Hepatocyte (in vitro differentiated cells): Measurements from ENCODE around the gene PDE11A. TPM values are rescaled to one million over a fixed set of nuclear protein-coding genes. Genes with fewer than 3 reads are reported as not detected.

ENCODE experiments used
- DNase-seq: peaks from one replicate; pipeline ENCODE4 v3.0.0-alpha.2; 2016; ENCODE audit warnings: low spot score
- H2AFZ ChIP-seq: fragments of 200-600 bp; sonication (generic); 2 replicates; pipeline ENCODE4 v1.6.0; 2016; ENCODE audit warnings: antibody characterized with exemption, mild to moderate bottlenecking
- H3K27ac ChIP-seq: fragments of 200-600 bp; sonication (generic); 2 replicates; pipeline ENCODE4 v1.5.1; 2016; ENCODE audit warnings: mild to moderate bottlenecking
- H3K27me3 ChIP-seq: fragments of 200-600 bp; sonication (generic); 2 replicates; pipeline ENCODE4 v1.6.1; 2016
- H3K36me3 ChIP-seq: fragments of 200-600 bp; sonication (generic); replicated peaks from 2 replicates; pipeline ENCODE4 v1.5.1; 2016; ENCODE audit warnings: low read depth; ENCODE audit not compliant: insufficient read depth
- H3K4me1 ChIP-seq: fragments of 200-600 bp; sonication (generic); 2 replicates; pipeline ENCODE4 v1.5.1; 2016; ENCODE audit warnings: mild to moderate bottlenecking, moderate library complexity; ENCODE audit not compliant: insufficient read depth
- H3K4me2 ChIP-seq: fragments of 200-600 bp; sonication (generic); 2 replicates; pipeline ENCODE4 v1.6.0; 2016
- H3K4me3 ChIP-seq: fragments of 200-600 bp; sonication (generic); 2 replicates; pipeline ENCODE4 v1.5.1; 2016; ENCODE audit warnings: mild to moderate bottlenecking
- H3K79me2 ChIP-seq: fragments of 200-600 bp; sonication (generic); 2 replicates; pipeline ENCODE4 v1.6.0; 2017; ENCODE audit warnings: mild to moderate bottlenecking
- H3K9me2 ChIP-seq: fragments of 200-600 bp; sonication (generic); replicated peaks from 2 replicates; pipeline ENCODE4 v1.6.0; 2017; ENCODE audit warnings: mild to moderate bottlenecking; ENCODE audit not compliant: insufficient read depth
- H3K9me3 ChIP-seq: fragments of 200-600 bp; sonication (generic); 2 replicates; pipeline ENCODE4 v1.5.1; 2016; ENCODE audit warnings: low read depth, mild to moderate bottlenecking
- H4K20me1 ChIP-seq: fragments of 200-600 bp; sonication (generic); 2 replicates; pipeline ENCODE4 v1.6.0; 2016; ENCODE audit warnings: mild to moderate bottlenecking; ENCODE audit not compliant: insufficient read depth, poor library complexity, severe bottlenecking
- EZH2 ChIP-seq: fragments of 200-600 bp; sonication (generic); IDR thresholded peaks from 2 replicates; pipeline ENCODE4 v1.6.1; 2016; ENCODE audit warnings: antibody characterized with exemption, mild to moderate bottlenecking, borderline replicate concordance
- EZH2phosphoT487 ChIP-seq: fragments of 200-600 bp; sonication (generic); IDR thresholded peaks from one replicate; pipeline ENCODE4 v1.6.1; 2018; ENCODE audit warnings: antibody characterized with exemption, mild to moderate bottlenecking, low read depth, moderate library complexity; ENCODE audit not compliant: unreplicated experiment, severe bottlenecking
- WGBS: methylation state at CpG from one replicate; pipeline ENCODE4 v1.1.6; 2016; ENCODE audit warnings: low lambda C conversion rate; ENCODE audit errors: missing lambda C conversion rate; 5-methylcytosine and 5-hydroxymethylcytosine counted together
- polyA plus RNA-seq: library from polyadenylated mRNA; unstranded; fragments of >200 nt; fragmentation: Nextera tagmentation; extraction: Ambion mirVana; gene quantifications from 2 replicates; pipeline ENCODE4 v1.2.1, GENCODE V29; 2016
- total RNA-seq: library from RNA; depleted of rRNA; stranded (reverse); fragments of >200 nt; gene quantifications from 2 replicates; pipeline ENCODE4 v1.2.3, GENCODE V29; 2014
- TF ChIP-seq, protein P1 (sequence below): fragments of 200-600 bp; sonication (generic); IDR thresholded peaks from 2 replicates; pipeline ENCODE4 v1.5.1; 2016; ENCODE audit warnings: antibody characterized with exemption, mild to moderate bottlenecking; ENCODE audit not compliant: poor library complexity

PDE11A gene
- total and polyA plus RNA-seq, 2 experiments from 2014 or later: 0.71 to 1.9 TPM

DNA sequence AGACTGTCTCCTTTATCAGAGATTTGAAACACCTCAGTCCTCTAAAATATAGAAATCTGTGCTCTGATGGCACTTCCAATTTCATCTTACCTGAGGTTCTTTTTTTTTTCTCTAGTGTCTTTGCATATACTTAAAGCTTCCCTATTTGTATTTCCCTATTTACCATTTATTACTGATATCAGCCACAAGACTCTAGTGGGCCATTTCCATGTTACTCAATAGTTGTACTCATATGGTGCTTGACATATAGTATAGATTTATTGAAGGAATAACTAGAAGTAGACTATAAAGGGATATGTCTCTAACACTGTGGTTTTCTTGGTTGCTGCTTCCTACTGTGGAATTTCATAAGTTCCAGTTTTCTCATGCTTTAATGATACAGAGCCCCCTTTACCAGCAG lies 42.7 kb upstream of the PDE11A start:
- no peak for DNase-seq
- Histone ChIP-seq H3K27ac (no peak overlapping the region), H3K4me2 (no peak overlapping the region), H2AFZ (no peak overlapping the region), H3K9me2 (no peaks in the 10 kb centered on the region), H3K9me3 (no peaks in the 10 kb centered on the region), H3K4me3 (no peak overlapping the region), H3K79me2 (peaks cover 15% of the 10 kb centered on the region), H3K36me3 (peaks cover 4% of the 10 kb centered on the region), H4K20me1 (no peaks in the 10 kb centered on the region), H3K4me1 (peaks cover 5% of the 10 kb centered on the region), H3K27me3 (no peaks in the 10 kb centered on the region)
- no peak for TF ChIP-seq EZH2phosphoT487
- TF ChIP-seq EZH2: no peak
- TF ChIP-seq, protein P1, sequence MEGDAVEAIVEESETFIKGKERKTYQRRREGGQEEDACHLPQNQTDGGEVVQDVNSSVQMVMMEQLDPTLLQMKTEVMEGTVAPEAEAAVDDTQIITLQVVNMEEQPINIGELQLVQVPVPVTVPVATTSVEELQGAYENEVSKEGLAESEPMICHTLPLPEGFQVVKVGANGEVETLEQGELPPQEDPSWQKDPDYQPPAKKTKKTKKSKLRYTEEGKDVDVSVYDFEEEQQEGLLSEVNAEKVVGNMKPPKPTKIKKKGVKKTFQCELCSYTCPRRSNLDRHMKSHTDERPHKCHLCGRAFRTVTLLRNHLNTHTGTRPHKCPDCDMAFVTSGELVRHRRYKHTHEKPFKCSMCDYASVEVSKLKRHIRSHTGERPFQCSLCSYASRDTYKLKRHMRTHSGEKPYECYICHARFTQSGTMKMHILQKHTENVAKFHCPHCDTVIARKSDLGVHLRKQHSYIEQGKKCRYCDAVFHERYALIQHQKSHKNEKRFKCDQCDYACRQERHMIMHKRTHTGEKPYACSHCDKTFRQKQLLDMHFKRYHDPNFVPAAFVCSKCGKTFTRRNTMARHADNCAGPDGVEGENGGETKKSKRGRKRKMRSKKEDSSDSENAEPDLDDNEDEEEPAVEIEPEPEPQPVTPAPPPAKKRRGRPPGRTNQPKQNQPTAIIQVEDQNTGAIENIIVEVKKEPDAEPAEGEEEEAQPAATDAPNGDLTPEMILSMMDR: no peak

DNA sequence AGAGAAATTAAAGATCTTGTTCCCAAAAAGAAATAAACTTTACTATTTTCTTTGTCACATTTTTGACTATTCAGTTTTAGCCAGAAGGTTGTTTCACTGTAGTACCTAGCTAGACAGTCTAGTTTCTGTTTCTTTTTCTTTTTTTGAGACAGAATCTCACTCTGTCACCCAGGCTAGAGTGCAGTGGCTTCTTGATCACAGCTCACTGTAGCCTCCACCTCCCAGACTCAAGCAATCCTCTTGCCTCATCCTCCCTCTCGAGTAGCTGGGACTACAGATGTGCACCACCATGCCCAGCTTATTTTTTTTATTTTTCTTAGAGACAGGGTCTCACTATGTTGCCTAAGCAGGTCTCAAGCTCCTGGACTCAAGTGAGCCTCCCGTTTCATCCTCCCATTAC lies 41.9 kb upstream of the PDE11A start:
- peaks cover 5% of the 10 kb centered on the region for H3K4me1 ChIP-seq
- no peak overlapping the region for H3K4me2 ChIP-seq
- H3K27me3 ChIP-seq: no peaks in the 10 kb centered on the region
- no peak overlapping the region for H3K4me3 ChIP-seq
- H3K36me3 ChIP-seq: peaks cover 4% of the 10 kb centered on the region
- DNase-seq: no peak
- H3K9me2 ChIP-seq: no peaks in the 10 kb centered on the region
- peaks cover 15% of the 10 kb centered on the region for H3K79me2 ChIP-seq
- H3K27ac ChIP-seq: no peak overlapping the region
- H4K20me1 ChIP-seq: no peaks in the 10 kb centered on the region
- no peaks in the 10 kb centered on the region for H3K9me3 ChIP-seq
- TF ChIP-seq EZH2phosphoT487: no peak
- TF ChIP-seq, protein P1: no peak
- no peak for TF ChIP-seq EZH2
- WGBS: 92% methylated on average over 2 of the region's 2 CpGs
- H2AFZ ChIP-seq: no peak overlapping the region

DNA sequence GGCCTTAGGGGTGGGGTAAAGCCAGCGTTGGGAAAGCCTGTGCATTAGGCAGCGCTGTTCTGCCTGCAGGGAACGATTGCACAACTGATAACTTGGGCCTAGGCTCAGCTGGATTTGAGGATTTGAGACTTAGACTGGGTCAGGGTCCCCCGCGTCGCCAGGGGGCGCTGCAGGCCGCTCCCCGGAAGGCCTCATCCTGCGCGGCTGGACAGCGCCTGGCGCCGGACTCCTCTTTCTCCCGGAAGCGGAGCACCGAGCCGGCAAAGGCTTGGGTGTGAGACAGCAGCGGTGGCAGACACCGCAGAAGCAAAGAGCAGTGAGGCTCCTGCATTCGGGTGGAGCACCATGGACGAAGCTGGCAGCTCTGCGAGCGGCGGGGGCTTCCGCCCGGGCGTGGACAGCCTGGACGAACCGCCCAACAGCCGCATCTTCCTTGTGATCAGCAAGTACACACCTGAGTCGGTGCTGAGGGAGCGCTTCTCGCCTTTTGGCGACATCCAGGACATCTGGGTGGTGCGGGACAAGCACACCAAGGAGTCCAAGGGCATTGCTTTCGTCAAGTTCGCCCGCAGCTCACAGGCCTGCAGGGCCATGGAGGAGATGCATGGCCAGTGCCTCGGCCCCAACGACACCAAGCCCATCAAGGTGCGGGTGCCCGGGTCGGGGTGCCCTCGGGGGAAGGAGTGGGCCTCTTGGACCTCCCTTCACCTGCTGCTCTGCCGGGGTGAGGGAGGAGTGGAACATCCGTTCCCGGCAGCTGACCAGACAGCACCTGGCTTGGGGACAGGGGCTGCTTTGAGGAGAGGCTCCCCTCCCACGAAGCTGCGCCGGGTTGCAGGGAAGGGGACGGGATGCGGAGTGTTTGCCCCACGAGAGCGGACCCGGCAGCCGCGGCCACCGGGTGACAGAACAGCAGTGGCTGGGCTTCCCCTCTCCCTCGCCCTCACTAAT lies 39.9 kb upstream of the PDE11A start, which contains the start of gene RBM45:
Gene RBM45 (plus strand): TSS at position 236 of the 951 bp plus-strand sequence. CDS start 110 bp downstream, at position 346.
- H3K4me1 ChIP-seq: peaks cover 5% of the 10 kb centered on the region
- peak within 1 kb of the TSS; percentile 91 for H2AFZ ChIP-seq
- no peaks in the 10 kb centered on the region for H3K9me2 ChIP-seq
- peaks cover 15% of the 10 kb centered on the region for H3K79me2 ChIP-seq
- no peaks in the 10 kb centered on the region for H3K9me3 ChIP-seq
- no peaks in the 10 kb centered on the region for H3K36me3 ChIP-seq
- no peaks in the 10 kb centered on the region for H3K27me3 ChIP-seq
- peak within 1 kb of the TSS; percentile 72 for H3K27ac ChIP-seq
- no peaks in the 10 kb centered on the region for H4K20me1 ChIP-seq
- peak within 1 kb of the TSS; percentile 75 for H3K4me3 ChIP-seq
- H3K4me2 ChIP-seq: peak within 1 kb of the TSS; percentile 91
- peak; percentile 96 for DNase-seq
- no peak for TF ChIP-seq EZH2phosphoT487
- TF ChIP-seq, protein P1: peak; percentile 98
- 1% methylated on average over 57 of the region's 60 CpGs for WGBS
